Activated T-helper 17 cell treated with anti-CD3 and anti-CD28 coated beads, Interleukin-2, amount 50 U/mL, for 72 hours (primary cell): ENCODE results near the gene TTYH2. TPM values are rescaled to one million over a fixed set of nuclear protein-coding genes. Genes with fewer than 3 reads are reported as not detected.
"Not testable (repeated sequence)": the region's sequence is repeated elsewhere in the genome, so short reads cannot be mapped to it uniquely, and the experiment has no call there.

ENCODE experiments used
- ATAC-seq: fragments of 150-1000 bp; cut with Tn5 transposase; replicated peaks from 2 replicates; pipeline ENCODE4 v1.10.0; 2021; ENCODE audit warnings: mild to moderate bottlenecking, moderate library complexity
- H3K27ac Mint-ChIP-seq: one replicate; pipeline ENCODE4 v1.8.0; 2022; ENCODE audit warnings: mixed read lengths
- H3K27me3 Mint-ChIP-seq: one replicate; pipeline ENCODE4 v1.8.0; 2022; ENCODE audit warnings: mixed read lengths
- H3K36me3 Mint-ChIP-seq: one replicate; pipeline ENCODE4 v1.8.0; 2022; ENCODE audit warnings: low read depth, mild to moderate bottlenecking, mixed read lengths
- H3K4me1 Mint-ChIP-seq: one replicate; pipeline ENCODE4 v1.8.0; 2022; ENCODE audit warnings: mixed read lengths
- H3K4me3 Mint-ChIP-seq: one replicate; pipeline ENCODE4 v1.8.0; 2022; ENCODE audit warnings: mild to moderate bottlenecking, mixed read lengths
- H3K9me3 Mint-ChIP-seq: one replicate; pipeline ENCODE4 v1.8.0; 2022; ENCODE audit warnings: mixed read lengths
- total RNA-seq, 2 donors: library from RNA; stranded (reverse); gene quantifications; one replicate each; pipeline ENCODE4 v1.2.3, GENCODE V29; 2022

The TTYH2 gene
- total RNA-seq, 2 donors from 2014 or later, result 2.6 to 13.9 TPM

DNA sequence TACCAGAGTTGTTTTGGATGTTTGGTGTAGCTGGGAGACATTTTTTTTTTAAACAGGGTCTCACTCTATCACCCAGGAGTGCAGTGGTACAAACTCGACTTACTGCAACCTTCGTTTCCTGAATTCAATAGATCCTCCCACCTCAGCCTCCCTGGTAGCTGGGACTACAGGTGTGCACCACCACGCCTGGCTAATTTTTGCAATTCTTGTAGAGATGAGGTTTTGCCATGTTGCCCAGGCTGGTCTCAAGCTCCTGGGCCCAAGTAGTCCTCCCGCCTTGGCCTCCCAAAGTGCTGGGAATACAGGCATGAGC lies 68.9 kb downstream of the TTYH2 start:
- H3K9me3 Mint-ChIP-seq, H3K27me3 Mint-ChIP-seq, H3K36me3 Mint-ChIP-seq, ATAC-seq: not testable (repeated sequence)
- Mint-ChIP-seq H3K4me3 (peak overlapping the region; percentile 68), H3K4me1 (peaks cover 15% of the 10 kb centered on the region), H3K27ac (peak overlapping the region; percentile 99)

DNA sequence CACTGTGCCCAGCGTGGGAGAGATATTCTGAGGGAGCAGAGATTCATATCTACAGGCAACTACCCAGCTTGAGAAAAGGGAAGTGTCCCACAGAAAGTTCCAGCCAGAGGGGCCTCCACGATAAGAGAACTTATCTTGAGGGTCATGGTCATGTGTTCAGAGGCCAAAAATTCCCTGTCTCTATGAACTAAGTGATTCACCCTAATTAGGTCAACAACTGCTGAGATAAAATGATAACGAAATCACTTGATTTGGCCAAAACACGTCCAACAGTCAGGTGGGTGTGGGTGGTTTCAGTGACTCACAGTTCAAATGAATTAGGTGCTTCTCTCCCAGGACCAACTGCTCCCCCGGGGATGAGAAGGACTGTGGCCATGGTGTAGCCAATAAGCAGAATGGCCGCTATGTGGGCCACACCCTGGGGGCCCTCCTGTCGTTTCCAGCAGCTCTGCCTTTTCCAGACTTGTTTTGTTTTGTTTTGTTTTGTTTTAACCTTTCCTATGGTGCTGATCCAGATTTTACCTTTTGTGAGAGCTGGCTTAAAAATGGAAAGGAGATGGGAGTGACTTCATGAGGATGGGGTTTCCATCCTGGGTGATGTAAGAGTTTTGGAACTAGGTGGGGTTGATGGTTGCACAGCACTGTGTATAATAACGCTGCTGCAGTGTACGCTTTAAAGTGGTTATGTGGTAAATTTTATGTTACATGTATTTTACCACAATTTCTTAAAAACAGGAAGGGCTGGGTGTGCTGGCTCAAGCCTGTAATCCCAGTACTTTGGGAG lies 69.4 kb downstream of the TTYH2 start:
- H3K4me1 Mint-ChIP-seq, result peaks cover 16% of the 10 kb centered on the region
- H3K27me3 Mint-ChIP-seq, result no peaks in the 10 kb centered on the region
- H3K36me3 Mint-ChIP-seq, result no peaks in the 10 kb centered on the region
- peak overlapping the region; percentile 99 for H3K27ac Mint-ChIP-seq
- peak overlapping the region; percentile 68 for H3K4me3 Mint-ChIP-seq
- no peaks in the 10 kb centered on the region for H3K9me3 Mint-ChIP-seq
- ATAC-seq, result peak; percentile 82

DNA sequence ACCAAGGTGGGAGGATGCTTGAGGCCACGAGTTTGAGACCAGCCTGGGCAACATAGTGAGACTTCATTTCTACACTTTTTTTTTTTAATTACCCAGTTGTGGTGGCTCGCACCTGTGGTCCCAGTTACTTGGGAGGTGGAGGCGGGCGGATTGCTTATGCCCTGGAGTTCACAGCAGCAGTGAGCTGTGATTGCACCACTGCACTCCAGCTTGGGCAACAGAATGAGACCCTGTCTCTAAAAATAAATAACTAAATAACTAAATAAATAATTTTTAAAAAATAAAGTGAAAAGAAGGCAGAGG lies 70.0 kb downstream of the TTYH2 start:
- Mint-ChIP-seq H3K4me1 (peaks cover 18% of the 10 kb centered on the region), H3K36me3 (no peaks in the 10 kb centered on the region), H3K9me3 (no peaks in the 10 kb centered on the region), H3K27ac (peak overlapping the region; percentile 99), H3K27me3 (no peaks in the 10 kb centered on the region), H3K4me3 (peak overlapping the region; percentile 68)
- ATAC-seq, result no peak

DNA sequence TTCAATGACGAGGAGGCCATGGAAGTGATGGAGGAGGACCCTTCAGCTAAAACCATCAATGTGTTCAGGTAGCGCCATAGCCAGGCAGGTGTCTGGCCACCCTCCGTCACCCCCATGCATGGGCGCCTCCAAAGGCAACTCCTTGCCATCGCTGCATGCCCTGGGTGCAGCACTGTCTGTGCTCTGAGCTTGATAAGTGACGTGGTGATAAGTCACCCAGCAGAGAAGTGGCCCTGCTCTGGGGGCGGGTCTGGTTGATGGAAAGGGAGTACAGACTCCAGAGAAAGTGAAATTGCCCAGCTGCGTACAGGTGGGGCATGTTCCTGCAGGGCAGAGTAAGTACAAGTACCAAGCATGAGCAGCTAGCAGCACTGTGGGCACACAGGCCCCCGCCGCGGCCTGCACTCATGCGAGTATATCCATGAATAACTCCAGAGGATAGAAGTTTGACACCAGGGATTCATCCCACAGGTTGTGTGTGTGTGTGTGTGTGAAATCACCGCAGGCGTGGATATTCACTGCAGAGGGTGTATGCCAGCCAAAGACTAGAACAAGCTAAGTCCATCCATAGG lies 73.7 kb downstream of the TTYH2 start:
- Mint-ChIP-seq H3K27me3 (no peaks in the 10 kb centered on the region), H3K36me3 (no peaks in the 10 kb centered on the region), H3K27ac (peak overlapping the region; percentile 90), H3K4me1 (peaks cover 21% of the 10 kb centered on the region), H3K4me3 (no peak overlapping the region), H3K9me3 (no peaks in the 10 kb centered on the region)
- ATAC-seq, result no peak

DNA sequence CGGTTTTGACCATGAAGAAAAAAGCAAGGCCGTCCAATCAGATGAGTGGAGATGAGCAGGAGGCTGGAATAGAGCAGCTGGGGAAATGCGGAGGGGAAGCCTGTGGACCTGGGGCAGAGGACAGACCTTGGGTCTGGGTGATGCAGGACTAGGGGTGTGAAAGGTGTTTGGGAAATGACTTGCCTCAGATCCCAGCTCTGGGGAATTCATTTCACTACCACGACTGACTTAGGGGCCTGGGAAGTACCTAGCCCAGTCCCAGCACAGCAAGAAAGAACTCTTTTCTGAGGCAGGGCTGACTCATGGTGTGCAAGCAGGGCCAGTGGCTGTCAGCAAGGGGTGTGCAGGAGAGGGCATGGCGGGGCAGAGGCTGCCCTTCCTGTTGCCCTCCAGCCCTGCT lies 75.4 kb downstream of the TTYH2 start:
- ATAC-seq, result peak; percentile 98
- H3K9me3 Mint-ChIP-seq, result no peaks in the 10 kb centered on the region
- H3K27ac Mint-ChIP-seq, result peak overlapping the region; percentile 90
- no peaks in the 10 kb centered on the region for H3K36me3 Mint-ChIP-seq
- peaks cover 16% of the 10 kb centered on the region for H3K4me1 Mint-ChIP-seq
- H3K4me3 Mint-ChIP-seq, result peak overlapping the region; percentile 66
- no peaks in the 10 kb centered on the region for H3K27me3 Mint-ChIP-seq

DNA sequence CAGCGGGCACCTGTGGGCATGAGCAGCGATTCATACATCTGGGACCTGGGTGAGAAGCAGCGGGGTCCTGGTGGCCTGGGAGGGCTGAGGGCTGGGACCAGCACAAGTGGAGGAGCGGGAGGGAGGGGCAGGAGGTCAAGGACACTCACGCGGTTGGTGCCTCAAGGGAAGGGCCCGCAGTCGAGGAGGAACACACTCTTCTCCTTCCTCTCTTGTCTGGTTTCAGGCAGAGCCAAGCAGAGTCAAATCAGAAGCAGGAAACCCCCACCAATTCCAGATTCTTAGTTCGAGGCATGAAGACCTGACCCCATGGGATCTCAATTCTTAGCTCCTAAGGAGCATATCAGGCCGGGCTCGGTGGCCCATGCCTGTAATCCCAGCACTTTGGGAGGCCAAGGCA lies 76.3 kb downstream of the TTYH2 start:
- Mint-ChIP-seq H3K36me3 (no peaks in the 10 kb centered on the region), H3K4me1 (peaks cover 16% of the 10 kb centered on the region), H3K9me3 (no peaks in the 10 kb centered on the region), H3K27ac (peak overlapping the region; percentile 90), H3K27me3 (no peaks in the 10 kb centered on the region), H3K4me3 (peak overlapping the region; percentile 66)
- peak; percentile 29 for ATAC-seq

DNA sequence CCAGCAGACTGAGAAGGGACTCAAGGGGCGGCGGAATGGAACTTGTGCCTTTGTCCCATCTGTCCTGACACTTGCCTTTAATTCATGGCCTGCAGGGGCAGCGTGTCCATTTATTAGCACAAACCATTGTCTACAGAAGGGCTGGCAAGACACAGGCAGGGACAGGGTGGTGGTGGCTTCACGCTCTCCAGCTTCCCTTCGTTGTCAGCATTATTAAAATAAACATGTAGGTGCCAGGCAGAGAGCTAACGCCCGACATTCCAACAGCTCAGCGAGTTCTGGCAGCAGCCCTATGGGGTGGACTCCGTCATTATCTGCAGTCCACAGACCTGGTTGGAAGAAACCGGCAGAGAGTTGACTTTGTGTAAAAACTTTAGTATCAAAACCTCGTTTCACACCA lies 77.0 kb downstream of the TTYH2 start:
- Mint-ChIP-seq H3K27ac (no peak overlapping the region), H3K36me3 (no peaks in the 10 kb centered on the region), H3K9me3 (no peaks in the 10 kb centered on the region), H3K27me3 (no peaks in the 10 kb centered on the region), H3K4me1 (peaks cover 16% of the 10 kb centered on the region), H3K4me3 (no peak overlapping the region)
- no peak for ATAC-seq

DNA sequence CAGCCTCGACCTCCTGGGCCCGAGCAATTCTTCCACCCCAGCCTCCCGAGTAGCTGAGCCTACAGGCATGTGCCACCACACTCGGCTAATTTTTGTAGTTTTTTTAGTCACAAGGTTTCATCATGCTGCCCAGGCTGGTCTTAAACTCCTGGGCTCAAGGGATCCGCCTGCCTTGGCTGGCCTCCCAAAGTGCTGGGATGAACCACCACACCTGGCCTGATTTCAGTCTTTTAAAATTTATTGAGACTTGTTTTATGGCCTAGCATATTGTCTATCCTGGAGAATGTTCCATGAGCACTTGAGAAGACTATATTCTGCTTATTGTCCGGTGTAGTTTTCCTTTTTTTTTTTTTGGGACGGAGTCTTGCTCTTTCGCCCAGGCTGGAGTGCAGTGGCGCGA lies 79.1 kb downstream of the TTYH2 start:
- no peaks in the 10 kb centered on the region for H3K27me3 Mint-ChIP-seq
- no peak for ATAC-seq
- no peaks in the 10 kb centered on the region for H3K36me3 Mint-ChIP-seq
- peaks cover 17% of the 10 kb centered on the region for H3K4me1 Mint-ChIP-seq
- no peaks in the 10 kb centered on the region for H3K9me3 Mint-ChIP-seq
- no peak overlapping the region for H3K27ac Mint-ChIP-seq
- no peak overlapping the region for H3K4me3 Mint-ChIP-seq

DNA sequence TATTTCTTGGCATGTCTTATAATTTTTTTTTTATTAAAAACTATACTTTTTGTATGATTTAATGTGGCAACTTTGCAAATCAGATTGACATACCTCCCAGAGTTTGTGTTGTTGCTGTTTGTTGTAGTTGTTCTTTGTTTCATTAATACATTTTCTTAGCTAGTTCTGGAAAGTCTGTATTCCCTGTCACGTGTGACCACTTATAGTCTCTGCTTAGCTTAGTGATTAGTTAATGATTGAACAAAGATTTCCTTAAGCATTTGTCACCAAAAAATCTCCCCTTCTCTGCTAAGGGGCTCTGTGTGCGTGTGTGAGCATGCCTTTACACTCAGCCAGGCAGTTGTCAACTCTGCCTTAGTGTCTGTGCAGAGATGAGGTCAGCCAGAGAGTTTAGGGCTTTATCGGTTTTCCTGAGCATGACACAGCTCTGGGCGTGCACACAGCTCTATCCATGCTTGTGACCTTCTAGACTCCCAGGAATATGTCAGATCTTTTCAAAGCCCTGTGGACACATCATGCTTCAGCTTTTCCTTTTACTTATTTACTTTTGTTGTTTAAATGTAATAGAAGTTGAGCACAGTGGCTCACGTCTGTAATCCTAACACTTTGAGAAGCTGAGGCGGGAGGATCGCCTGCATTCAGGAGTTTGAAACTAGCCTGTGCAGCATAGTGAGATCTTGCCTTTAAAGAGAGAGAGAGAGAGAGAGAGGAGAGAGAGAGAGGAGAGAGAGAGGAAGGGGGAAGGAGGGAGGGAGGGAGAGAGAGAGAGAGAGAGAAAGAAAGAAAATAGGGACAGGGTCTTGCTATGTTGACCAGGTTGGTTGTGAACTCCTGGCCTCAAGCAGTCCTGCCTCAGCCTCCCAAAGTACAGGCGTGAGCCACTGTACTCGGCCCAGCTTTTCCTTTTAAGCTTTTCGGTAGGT lies 82.5 kb downstream of the TTYH2 start:
- H3K4me3 Mint-ChIP-seq, result peak overlapping the region; percentile 69
- no peaks in the 10 kb centered on the region for H3K9me3 Mint-ChIP-seq
- no peak for ATAC-seq
- H3K27ac Mint-ChIP-seq, result peak overlapping the region; percentile 91
- H3K4me1 Mint-ChIP-seq, result peaks cover 12% of the 10 kb centered on the region
- H3K36me3 Mint-ChIP-seq, result no peaks in the 10 kb centered on the region
- H3K27me3 Mint-ChIP-seq, result no peaks in the 10 kb centered on the region

DNA sequence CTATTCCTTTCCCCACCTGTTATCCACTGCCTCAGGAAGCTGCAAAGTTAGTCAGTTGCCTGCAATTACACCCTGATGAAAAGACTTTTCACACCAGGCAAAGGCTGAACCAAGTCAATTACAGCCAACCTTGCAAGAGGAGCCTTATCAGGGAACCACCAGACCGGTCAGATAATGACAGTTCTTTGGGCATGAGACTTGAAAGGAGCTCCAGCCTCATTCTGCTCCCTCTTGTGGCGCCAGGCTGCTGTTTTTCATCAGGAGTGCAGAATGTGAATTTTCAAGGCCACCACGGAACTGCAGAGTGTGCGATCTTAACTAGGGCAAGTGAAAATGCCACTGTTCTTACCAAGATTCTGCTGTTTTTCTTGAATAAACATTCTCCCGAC lies 83.2 kb downstream of the TTYH2 start:
- peaks cover 16% of the 10 kb centered on the region for H3K4me1 Mint-ChIP-seq
- H3K4me3 Mint-ChIP-seq, result peak overlapping the region; percentile 69
- H3K36me3 Mint-ChIP-seq, result no peaks in the 10 kb centered on the region
- peak overlapping the region; percentile 91 for H3K27ac Mint-ChIP-seq
- peak; percentile 42 for ATAC-seq
- H3K9me3 Mint-ChIP-seq, result no peaks in the 10 kb centered on the region
- no peaks in the 10 kb centered on the region for H3K27me3 Mint-ChIP-seq

DNA sequence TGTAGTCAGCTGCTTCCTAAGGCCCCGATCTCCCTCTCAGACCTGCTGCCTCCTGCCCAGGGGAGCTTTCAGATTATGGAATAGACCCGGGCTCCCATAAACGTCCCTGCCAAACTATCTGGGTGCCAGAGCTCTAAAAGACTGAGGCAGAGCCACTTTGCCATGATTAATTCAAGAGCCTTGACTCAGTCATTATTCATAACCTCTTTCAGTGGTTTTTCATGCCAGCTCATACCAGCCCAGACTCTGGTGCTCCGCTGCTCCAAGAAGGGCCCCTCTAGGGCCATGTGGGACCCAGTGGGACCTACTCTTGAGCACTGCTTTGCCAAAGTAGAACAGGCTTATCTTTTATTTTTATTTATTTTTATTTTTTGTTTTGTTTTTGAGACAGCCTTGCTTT lies 84.6 kb downstream of the TTYH2 start:
- Mint-ChIP-seq H3K4me1 (peaks cover 16% of the 10 kb centered on the region), H3K4me3 (peak overlapping the region; percentile 69), H3K27me3 (no peaks in the 10 kb centered on the region), H3K27ac (peak overlapping the region; percentile 91), H3K36me3 (no peaks in the 10 kb centered on the region), H3K9me3 (no peaks in the 10 kb centered on the region)
- ATAC-seq, result peak; percentile 99

DNA sequence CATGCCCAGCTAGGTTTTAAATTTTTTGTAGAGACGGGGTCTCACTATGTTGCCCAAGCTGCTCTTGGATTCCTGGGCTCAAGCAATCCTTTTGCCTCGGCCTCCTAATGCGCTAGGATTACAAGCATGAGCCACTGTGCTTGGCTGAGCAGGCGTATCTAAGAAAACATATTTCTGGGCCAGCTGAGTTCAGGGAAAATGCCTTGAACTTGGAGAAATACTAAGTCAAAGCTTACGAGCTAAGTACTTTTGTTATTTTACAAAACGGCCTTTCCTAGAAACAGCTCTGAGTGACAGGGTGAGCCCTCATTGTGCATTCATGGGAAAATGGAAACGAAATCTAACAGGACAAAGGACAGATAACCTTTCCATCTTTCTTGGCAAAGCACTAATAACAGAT lies 85.4 kb downstream of the TTYH2 start:
- no peaks in the 10 kb centered on the region for H3K9me3 Mint-ChIP-seq
- H3K36me3 Mint-ChIP-seq, result no peaks in the 10 kb centered on the region
- H3K27me3 Mint-ChIP-seq, result no peaks in the 10 kb centered on the region
- peak overlapping the region; percentile 68 for H3K27ac Mint-ChIP-seq
- no peak overlapping the region for H3K4me3 Mint-ChIP-seq
- H3K4me1 Mint-ChIP-seq, result peaks cover 16% of the 10 kb centered on the region
- ATAC-seq, result no peak

DNA sequence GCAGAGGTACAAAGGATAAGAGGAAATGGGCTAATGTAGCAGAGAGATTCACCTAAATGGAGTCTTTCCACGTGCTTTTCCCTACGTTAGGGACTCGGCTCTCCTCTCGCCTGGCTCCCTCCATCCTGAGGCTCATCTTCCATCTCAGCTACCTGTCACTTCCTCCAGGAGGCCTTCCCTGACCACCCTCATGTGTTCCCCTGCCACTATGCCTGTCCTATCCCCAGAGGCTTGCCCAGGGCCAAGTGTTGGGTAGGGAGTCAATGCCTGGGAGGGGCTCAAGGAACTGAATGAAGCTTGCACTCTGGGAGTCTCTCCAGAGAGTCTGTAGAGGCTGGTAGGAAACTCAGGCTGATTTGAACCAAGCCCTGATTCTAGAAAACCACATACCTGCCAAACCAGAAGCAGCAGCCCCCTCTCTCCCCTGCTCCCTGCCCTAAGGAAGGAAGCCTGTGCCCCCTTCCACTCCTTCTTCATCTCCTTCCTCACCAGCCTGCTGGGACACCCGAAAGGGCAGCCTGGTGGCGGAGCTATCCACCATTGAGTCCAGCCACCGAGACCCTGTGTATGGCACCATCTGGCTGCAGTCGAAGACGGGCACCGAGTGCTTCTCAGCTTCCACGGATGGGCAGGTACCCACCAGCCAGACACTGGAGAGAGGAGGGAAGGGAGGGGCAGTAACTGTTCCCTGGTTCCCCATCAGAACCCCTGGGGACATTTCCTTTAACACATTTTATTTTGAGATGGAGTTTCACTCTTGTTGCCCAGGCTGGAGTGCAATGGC lies 86.0 kb downstream of the TTYH2 start:
- H3K9me3 Mint-ChIP-seq, result no peaks in the 10 kb centered on the region
- peak overlapping the region; percentile 68 for H3K27ac Mint-ChIP-seq
- no peak overlapping the region for H3K4me3 Mint-ChIP-seq
- H3K4me1 Mint-ChIP-seq, result peaks cover 16% of the 10 kb centered on the region
- H3K27me3 Mint-ChIP-seq, result no peaks in the 10 kb centered on the region
- ATAC-seq, result no peak
- H3K36me3 Mint-ChIP-seq, result no peaks in the 10 kb centered on the region

DNA sequence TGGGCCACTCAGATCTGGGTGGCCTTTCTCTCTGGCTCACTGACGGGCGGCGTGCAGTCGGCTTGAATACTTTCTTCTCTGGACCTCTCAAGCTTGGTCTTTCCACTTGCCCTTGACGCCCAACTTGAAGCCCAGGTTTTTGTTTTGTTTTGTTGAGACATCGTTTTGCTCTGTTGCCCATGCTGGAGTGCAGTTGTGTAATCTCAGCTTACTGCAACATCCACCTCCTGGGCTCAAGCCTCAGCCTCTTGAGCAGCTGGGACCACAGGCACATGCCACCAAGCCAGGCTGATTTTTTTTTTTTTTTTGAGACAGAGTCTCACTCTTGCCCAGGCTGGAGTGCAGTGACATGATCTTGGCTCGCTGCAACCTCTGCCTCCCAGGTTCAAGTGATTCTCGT lies 89.9 kb downstream of the TTYH2 start:
- H3K9me3 Mint-ChIP-seq, result no peaks in the 10 kb centered on the region
- H3K27ac Mint-ChIP-seq, result no peak overlapping the region
- H3K36me3 Mint-ChIP-seq, result no peaks in the 10 kb centered on the region
- H3K4me1 Mint-ChIP-seq, result peaks cover 10% of the 10 kb centered on the region
- H3K4me3 Mint-ChIP-seq, result no peak overlapping the region
- no peak for ATAC-seq
- H3K27me3 Mint-ChIP-seq, result no peaks in the 10 kb centered on the region
